Osteocyte (in vitro differentiated cells): ENCODE data around the gene FNBP1. TPM values are rescaled to one million over a fixed set of nuclear protein-coding genes. Genes with fewer than 3 reads are reported as not detected.

Experiments used
- DNase-seq: peaks from one replicate; pipeline ENCODE4 v3.0.0; 2021; ENCODE audit warnings: mixed read lengths; ENCODE audit not compliant: unreplicated experiment; ENCODE audit errors: extremely low spot score
- H3K27ac Mint-ChIP-seq: one replicate; pipeline ENCODE4 v1.8.0; 2021; ENCODE audit warnings: mild to moderate bottlenecking, mixed read lengths; ENCODE audit not compliant: unreplicated experiment
- H3K27me3 Mint-ChIP-seq: one replicate; pipeline ENCODE4 v1.8.0; 2021; ENCODE audit warnings: mixed read lengths; ENCODE audit not compliant: unreplicated experiment
- H3K36me3 Mint-ChIP-seq: one replicate; pipeline ENCODE4 v1.8.0; 2021; ENCODE audit warnings: mixed read lengths; ENCODE audit not compliant: unreplicated experiment
- H3K4me1 Mint-ChIP-seq: one replicate; pipeline ENCODE4 v1.8.0; 2021; ENCODE audit warnings: mixed read lengths; ENCODE audit not compliant: unreplicated experiment
- H3K4me3 Mint-ChIP-seq: one replicate; pipeline ENCODE4 v1.8.0; 2021; ENCODE audit warnings: mild to moderate bottlenecking, moderate library complexity, mixed read lengths; ENCODE audit not compliant: unreplicated experiment
- H3K9me3 Mint-ChIP-seq: one replicate; pipeline ENCODE4 v1.8.0; 2021; ENCODE audit warnings: mixed read lengths; ENCODE audit not compliant: unreplicated experiment
- CTCF ChIP-seq: fragments of 200-600 bp; sonication (generic); IDR thresholded peaks from 2 replicates; pipeline ENCODE4 v1.5.0; 2021; ENCODE audit warnings: antibody characterized with exemption, mild to moderate bottlenecking, moderate library complexity
- total RNA-seq: library from RNA; stranded (reverse); gene quantifications from 2 replicates; pipeline ENCODE4 v1.2.1, GENCODE V29; 2021

FNBP1 gene
- total RNA-seq, 1 donor from 2014 or later: 62.2 TPM

GRCh38 chr9:129904734-129905133, 138.3 kb downstream of the FNBP1 start:
- Mint-ChIP-seq H3K9me3 (no peaks in the 10 kb centered on the region), H3K27ac (no peak overlapping the region), H3K4me1 (peaks cover 8% of the 10 kb centered on the region), H3K4me3 (no peak overlapping the region), H3K36me3 (peaks cover 43% of the 10 kb centered on the region), H3K27me3 (no peaks in the 10 kb centered on the region)
- TF ChIP-seq CTCF: no peak
- no peak for DNase-seq

GRCh38 chr9:129902740-129903134, 140.3 kb downstream of the FNBP1 start:
- TF ChIP-seq CTCF: no peak
- Mint-ChIP-seq H3K27me3 (no peaks in the 10 kb centered on the region), H3K4me3 (no peak overlapping the region), H3K36me3 (peaks cover 50% of the 10 kb centered on the region), H3K9me3 (no peaks in the 10 kb centered on the region), H3K27ac (no peak overlapping the region), H3K4me1 (no peaks in the 10 kb centered on the region)
- no peak for DNase-seq

GRCh38 chr9:129901993-129902739, 140.8 kb downstream of the FNBP1 start:
- Mint-ChIP-seq H3K9me3 (no peaks in the 10 kb centered on the region), H3K36me3 (peaks cover 49% of the 10 kb centered on the region), H3K27ac (no peak overlapping the region), H3K4me1 (no peaks in the 10 kb centered on the region), H3K4me3 (no peak overlapping the region), H3K27me3 (no peaks in the 10 kb centered on the region)
- no peak for TF ChIP-seq CTCF
- no peak for DNase-seq

- Mint-ChIP-seq H3K27me3 (no peaks in the 10 kb centered on the region), H3K9me3 (no peaks in the 10 kb centered on the region), H3K4me1 (no peaks in the 10 kb centered on the region), H3K36me3 (peaks cover 52% of the 10 kb centered on the region), H3K4me3 (no peak overlapping the region), H3K27ac (no peak overlapping the region)
- TF ChIP-seq CTCF: no peak
- no peak for DNase-seq
These were observed 142.5 kb downstream of the FNBP1 start for GRCh38 chr9:129900263-129901027.

- H3K27ac Mint-ChIP-seq: no peak overlapping the region
- no peaks in the 10 kb centered on the region for H3K9me3 Mint-ChIP-seq
- no peak overlapping the region for H3K4me3 Mint-ChIP-seq
- H3K27me3 Mint-ChIP-seq: no peaks in the 10 kb centered on the region
- TF ChIP-seq CTCF: no peak
- peaks cover 53% of the 10 kb centered on the region for H3K36me3 Mint-ChIP-seq
- no peak for DNase-seq
- no peaks in the 10 kb centered on the region for H3K4me1 Mint-ChIP-seq
These were observed 143.4 kb downstream of the FNBP1 start for GRCh38 chr9:129899620-129900019.
